CD4-positive, alpha-beta T cell treated with Interleukin-17A for 4 hours (primary cell): ENCODE data around the gene PGC.

Experiments used
- DNase-seq: peaks from one replicate; pipeline ENCODE4 v3.0.0-alpha.2; 2020; ENCODE audit warnings: mixed read lengths

PGC gene

DNA sequence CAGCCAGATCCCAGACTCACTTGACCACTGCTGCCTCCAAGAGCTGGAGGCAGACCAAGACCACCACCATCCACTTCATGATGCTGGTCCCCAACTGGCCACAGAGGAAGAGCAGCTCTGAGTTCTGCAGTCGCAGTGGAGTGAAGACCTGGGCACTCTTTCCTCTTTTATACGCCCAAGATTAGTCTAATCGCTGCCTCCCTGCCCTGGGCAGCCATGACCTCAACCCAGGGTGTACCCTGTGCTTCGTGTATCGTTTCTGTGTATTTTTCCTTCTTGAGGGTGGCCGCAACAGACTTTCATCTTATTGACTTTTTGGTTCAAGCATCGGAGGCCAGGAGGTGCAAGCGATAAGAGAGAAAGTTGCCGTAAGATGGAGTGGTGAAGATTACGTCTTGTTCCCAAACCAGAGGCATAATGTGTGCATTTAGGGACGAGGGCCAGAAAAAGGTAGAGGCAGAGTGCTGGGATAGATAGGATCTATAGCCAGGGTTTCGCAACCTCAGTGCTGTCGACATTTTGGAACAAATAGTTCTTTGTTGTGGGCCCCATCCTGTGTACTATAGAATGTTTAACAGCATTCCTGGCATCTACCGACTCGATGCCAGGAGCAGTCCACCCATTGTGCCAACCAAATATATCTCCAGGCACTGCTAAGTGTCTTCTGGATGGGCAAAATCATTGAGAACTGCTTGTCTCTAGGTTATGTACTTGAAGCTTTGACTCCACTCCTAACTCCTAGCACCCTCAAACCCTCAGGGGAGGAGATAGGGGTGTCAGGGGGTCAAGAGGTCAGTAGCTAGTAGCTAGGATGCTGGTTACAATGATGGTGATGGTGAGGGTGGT lies at the start of gene PGC:
TSS of gene PGC (minus strand) at position 142 of the 846 bp plus-strand sequence. CDS start at position 79, 63 bp downstream.
- no peak for DNase-seq

DNA sequence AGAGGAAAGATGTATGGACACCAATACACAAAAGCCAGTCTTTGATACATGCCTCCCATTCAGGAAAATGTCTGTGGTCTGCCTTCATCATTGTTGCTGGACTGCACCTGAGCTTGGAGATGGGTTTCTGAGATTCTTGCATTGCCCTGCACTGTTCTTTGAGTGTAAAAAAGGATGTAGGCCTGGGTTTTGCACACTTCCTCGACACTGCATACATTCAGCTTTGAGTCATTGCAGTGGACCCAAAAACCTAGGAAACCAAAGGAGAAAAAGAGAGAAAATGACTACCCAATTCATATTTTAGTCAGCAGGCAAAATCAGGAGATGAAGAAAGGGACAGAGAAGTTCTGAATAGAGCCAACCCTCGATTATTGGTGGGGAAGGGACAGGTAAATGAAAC lies 49.3 kb upstream of the PGC start:
- no peak for DNase-seq

DNA sequence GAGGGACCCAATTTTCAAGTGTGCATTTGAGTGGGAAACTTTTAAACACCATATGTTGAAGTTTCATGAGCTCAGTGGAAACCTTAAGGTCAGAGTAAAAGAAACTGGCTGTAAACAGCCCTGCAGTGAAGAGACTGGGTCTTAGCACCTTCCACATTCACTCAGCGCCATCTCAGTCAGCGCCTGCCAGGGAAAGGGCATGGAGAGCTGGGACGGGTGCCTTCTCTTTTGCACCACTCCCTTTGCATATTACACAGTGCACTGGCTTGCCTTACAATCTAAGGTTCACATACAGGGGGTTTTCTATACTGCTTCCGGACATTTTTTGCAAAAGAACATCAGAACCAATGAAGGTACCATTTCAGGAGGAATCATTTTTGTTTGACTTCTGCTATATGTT lies 44.8 kb upstream of the PGC start:
- no peak for DNase-seq

DNA sequence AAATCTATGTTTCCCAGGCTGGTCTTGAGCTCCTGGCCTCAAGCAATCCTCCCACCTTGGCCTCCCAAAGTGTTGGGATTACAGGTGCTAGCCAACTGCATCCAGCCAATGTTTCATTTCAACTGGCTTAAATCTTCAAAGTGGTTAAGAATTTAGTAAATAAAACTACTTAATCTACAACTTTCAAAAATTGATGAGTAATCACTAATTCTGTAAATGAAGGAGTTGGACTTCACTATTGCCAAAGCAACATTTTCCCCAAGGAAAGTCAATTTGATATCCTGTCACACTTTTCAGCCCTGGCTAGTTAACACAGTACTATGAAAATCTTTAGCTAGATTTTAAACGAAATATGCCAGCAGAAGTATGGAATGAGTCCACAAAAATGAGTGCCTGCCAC lies 44.1 kb upstream of the PGC start:
- no peak for DNase-seq

DNA sequence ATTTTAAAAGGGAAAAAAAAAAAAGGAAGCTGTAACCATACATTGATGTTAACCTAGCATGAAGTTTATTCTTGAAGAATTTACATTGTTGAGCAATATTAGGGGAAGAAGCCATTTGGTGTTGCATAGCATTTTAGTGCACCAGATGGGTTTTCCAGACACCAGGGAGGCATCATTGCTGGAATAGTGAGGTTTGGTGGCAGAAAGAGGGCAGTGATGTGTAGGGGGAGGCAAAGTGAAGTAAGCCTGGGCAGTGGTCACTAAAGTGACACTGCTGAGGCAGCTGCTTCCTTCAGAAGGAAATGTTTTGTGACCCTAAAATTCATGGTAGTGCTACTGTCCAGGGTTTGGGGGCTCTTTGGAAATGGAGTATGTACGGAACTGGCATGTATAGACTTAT lies 42.8 kb upstream of the PGC start:
- DNase-seq, result no peak

DNA sequence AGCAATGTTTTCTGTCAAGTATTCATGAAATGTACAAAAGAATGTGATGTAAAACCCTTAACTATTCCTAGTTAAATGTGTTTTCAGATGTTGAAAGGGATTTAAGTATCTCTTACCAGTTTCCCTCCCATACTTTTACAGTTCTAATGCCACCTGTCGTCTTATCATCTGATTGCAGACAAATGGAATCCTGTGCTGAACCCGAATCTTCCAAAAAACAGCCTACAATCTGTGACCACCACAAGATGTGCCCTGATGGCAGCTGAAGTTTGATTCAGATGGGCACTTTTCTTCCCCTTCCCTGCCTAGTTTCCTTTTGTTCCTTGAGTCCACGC lies 42.2 kb upstream of the PGC start:
- no peak for DNase-seq

DNA sequence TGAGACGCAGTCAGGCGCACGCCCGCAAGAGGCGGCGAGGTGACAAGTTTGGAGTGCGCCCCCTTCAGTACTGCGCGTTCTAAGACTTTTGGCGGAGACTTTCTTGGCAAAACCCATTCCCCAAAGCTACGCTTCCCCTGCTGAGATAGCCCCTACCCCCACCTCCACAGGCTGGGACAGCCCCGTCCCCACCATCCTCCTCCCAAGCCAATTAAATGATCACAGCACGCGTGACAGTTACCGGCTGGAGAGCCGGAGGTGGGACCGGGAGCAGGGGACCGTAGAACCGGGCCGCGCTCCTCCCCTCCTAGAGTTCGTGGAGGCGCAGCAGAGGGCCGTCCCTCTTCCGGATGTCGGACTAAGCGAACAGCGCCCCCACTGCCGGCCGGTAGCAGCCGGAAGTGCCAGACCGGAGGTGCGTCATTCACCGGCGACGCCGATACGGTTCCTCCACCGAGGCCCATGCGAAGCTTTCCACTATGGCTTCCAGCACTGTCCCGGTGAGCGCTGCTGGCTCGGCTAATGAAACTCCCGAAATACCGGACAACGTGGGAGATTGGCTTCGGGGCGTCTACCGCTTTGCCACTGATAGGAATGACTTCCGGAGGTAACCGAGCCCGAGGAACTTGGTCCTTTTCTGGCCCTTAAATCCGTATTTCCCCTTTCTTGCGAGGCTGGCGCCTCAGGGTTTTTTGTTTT lies 40.2 kb upstream of the PGC start, which contains the start of gene TOMM6:
TSS of gene TOMM6 (plus strand) at position 476 of the 699 bp plus-strand sequence. CDS start at position 480, 4 bp downstream.
- DNase-seq, result peak; percentile 96

DNA sequence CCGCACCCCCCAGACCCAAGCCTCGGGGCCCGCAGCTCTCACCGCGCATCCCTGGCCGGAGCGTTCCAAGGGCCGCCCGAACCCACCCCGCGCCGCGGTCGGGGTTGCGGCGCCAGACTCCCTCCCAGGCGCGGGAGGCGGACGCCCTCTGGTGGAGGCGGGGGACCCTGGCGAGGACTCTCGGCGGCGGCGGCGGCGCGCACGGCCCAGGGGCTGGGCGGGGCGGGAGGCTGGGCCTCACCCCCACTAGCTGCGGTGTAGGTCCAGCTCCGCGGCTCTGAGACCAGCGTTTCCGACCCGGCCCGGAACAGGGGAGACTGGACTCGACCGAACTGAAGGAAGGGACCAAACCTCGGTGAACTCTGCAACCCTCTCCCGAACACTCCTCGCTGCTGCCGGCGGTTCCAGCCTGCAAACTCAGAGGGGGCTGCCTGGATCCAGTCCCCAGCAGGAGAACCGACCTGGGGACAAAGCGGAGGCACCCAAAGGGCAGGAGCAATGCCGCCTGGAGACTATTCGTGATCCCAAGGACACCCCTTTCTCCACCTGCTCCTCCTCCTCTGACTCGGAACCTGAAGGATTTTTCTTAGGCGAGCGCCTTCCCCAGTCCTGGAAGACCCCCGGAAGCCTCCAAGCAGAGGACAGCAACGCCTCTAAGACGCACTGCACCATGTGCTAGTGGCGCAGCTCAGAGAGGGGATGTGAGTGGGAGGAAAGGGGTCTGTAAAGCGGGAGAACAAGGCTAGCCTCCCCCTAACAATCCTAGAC lies 39.4 kb upstream of the PGC start:
- peak; percentile 93 for DNase-seq

DNA sequence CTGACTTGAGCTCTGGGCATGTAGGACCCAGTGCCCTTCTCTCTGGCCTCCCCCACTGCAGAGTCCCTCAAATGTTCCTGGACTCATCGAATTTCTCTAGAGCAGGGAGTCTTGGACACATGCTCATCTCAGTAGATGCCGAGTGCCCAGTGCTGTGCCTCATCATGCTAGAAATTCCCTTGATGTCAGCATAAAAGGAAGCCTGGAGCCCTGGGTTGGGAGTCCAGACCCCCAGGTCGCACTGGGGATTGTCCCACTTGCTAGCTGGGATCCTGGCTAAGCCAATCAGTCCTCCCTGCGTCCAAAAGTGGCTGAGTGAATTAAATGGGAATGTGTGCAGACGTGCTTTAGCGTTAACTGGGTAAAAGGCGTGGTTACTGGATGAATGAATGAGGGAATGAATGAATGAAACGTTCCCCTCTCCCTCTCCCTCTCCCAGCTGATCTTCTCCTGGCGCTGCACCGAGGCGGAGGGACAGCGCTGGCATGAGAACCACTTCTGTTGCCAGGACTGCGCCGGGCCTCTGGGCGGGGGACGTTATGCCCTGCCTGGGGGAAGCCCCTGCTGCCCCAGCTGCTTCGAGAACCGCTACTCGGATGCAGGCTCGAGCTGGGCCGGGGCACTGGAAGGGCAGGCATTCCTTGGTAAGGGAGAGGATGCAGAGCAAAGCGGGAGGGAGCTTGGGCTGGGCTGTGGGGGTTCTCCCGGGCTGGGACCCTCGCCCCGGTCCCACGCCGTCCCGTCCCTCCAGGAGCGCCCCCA lies 38.7 kb upstream of the PGC start:
- no peak for DNase-seq

DNA sequence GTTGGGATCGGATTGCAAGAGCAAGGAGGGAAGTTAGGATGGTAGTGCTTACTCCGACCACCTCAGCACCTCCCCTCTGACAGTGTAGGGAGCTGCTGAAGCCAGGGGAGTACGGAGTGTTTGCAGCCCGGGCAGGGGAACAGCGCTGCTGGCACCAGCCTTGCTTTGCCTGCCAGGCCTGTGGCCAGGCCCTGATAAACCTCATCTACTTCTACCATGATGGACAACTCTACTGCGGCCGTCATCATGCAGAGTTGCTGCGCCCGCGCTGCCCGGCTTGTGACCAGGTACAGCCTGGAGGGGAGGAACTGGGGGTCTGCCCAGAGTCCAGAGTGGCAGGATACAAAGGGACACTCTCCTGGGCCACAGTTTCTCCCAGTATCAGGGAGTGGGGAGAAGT lies 38.1 kb upstream of the PGC start:
- no peak for DNase-seq

DNA sequence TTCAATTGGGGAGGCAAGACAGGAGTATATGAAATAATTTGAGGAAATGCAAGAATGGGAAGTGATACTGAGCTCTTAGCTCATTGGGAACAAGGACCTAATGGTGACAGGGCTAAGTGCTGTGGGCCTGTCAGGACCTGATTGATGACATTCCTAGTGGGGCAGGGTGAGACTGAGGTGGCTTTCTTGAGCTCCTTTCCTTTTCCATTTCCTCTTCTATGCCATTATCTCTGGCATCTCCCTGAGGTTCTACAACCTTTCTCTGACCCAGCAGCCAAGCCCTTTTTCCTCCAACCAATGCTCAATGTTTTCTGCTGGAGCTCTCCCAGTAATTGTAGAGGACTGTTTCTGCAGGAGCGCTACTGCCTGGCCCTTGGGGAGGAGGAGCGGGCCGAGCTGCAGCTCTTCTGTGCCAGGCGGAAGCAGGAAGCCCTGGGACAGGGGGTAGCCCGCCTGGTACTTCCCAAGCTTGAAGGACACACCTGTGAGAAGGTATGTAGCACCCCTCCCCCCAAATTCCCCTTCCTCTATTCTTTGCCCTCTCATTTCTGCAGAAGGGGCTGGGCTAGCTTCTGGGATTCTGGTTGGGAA lies 37.5 kb upstream of the PGC start:
- DNase-seq, result no peak

DNA sequence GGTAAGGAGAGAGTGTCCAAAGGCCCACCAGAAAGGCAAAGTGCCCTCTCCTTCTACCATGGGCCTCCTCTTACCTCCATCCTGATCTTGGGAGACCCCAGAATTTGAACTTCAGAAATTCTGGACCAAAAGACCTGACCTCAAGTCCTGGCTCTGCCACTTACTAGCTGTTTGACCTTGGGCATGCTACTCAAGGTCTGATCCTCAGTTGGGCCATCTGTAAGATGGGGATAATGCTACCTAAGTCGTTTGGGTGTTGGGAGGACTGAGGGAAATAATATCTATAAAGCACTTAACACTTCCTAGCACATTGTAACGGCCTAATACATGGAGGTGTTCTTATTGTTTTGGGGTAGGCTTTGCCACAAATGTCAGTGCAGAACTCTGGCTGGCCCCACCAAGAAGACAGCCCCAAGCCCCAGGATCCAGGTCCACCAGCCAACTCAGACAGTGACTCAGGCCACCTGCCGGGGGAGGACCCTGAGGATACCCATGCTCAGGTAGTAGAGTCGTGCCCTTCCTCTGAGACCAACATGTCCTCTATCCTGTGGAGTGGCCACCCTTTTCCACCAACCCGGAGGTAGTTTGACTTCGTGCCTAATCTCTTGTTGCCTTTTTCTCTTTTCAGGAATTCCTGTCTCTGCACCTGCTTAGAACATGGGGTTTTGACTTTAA lies 36.0 kb upstream of the PGC start:
- DNase-seq, result no peak

DNA sequence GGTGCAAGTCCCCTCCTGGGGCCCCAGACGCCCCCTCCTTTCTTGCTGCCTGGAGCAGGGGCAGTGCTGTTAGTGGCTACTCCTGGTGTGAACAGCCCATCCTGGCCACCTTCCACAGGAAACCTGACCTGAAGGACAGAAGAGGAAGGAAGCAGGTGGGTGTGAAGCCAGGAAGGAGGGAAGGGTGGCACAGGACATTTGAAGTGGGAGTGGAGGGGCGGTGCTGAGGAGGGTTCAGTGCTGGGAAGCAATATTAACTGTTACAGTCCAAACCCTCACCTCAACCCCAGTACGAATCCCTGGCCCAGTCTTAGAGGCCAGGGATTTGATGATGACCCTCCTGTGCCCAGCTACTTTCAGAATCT lies 34.2 kb upstream of the PGC start:
- DNase-seq, result no peak

DNA sequence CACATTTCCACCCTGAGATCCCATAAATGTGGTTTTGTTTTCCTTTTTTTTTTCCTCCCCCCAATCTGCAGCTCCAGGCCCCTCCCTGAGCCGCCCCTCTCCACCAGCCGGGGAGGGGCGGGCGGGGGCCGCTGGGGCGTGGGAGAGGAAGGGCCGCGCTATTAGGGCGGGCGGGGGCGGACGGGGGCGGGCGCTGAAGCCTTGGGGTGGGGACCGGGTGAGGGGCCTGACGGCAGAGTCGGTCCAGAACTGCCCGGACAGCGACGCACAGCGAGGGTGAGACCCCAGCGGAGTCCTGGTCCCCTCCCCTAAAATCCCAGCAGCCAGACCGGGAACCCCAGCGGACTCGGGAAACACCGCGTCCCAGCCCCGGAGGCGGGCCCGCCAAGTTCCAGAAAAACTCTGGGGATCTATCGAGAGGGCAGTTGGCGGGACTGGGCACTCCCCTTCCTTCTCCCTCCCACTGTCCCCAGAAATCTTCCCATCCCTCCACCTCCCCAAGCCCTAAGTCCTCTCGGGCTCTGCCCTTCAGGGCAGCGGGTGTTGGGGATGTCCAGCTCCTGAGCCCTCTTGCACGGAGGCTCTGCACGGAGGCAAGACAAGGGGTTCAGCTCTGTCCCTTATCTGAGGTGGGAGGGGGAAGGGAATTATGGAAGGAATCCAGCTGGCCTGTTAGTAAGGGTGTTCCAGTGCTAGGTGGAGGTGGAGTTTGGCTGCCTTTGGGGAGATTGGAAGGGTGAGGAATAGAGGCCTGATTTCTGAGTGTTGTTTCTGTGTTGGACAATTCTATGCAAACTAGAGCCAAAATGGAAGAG lies 33.6 kb upstream of the PGC start, which contains the start of gene PRICKLE4:
TSS of gene PRICKLE4 (plus strand) at position 232 of the 815 bp plus-strand sequence. CDS start 2,692 bp downstream, outside the sequence.
- DNase-seq, result no peak

DNA sequence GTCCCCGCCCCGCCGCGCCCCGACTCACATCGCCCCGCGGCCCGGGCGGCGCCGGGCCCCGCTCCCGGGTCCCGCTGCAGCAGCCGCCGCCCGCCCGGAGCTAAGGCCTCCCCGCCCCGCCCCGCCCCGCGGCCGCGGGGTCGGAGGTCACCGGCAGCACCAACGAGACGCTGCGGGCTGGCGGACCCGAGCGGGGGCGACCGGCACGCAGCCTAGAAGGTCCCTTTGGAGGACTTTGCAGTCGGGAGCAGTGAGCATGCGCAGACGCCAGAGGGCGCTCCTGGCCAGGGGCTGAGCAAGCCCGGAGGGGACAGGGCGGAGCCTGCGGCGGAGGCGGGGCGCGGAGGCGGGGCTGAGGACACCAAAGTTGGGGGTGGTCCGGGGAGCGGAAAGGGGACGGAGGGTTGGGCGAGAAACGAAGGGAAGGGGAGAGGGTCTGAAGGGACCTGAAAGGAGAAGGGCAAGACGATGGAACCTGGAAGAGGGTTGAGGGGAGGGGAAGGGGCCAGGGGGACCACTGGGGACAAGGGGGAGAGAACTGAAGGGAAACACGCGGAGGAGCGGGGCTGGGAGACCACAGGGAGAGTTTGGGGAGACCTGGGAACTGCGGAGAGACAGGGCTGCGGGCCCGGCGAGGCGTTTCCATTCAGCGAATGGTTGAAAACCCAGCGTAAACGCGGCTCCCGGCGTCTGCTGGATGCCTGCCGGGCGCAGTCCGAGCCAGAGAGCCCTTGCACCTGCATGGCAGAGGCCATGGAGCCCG lies 32.8 kb upstream of the PGC start, which contains the start of gene FRS3:
TSS of gene FRS3 (minus strand) at position 113 of the 763 bp plus-strand sequence. CDS start 2,913 bp downstream, outside the sequence.
- DNase-seq, result peak; percentile 100

DNA sequence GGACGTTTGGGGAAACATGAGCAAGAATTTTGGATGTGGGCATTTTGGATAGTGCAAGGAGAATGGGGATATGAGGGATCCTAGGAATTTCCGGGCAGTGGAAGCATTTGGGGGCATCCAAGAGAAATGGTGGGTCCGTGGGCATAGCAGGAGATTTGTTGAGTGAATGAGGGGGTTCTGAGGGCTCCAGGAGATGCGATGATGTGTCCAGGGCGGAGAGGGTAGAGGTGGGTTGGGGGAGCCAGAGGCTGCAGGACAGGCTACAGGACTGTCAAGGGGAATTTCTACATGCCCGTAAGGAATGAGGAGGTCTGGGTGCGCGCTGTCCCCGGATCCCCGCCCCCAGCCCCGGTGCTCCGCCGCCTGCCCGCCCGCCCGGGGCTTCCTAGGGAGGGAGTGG lies 32.1 kb upstream of the PGC start:
- DNase-seq, result no peak

DNA sequence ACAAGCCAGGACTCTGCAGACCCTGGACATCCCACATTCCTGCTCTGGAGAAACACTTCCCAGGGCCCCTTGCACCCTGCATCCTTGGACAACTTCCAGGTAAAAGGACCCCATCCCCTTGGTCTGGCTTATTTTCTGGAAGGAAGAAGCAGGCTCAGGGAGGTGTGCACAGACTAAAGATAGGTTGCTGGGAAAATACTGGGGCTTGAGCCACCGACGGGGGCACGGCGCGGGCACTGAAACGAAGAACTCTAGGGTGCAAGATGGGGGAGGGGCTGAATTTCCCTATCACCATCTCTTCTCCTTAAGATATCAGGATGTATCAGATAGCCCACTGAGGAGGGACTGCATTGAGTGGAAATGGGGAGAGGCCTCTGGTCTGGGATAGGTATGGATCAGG lies 31.7 kb upstream of the PGC start:
- DNase-seq, result no peak

DNA sequence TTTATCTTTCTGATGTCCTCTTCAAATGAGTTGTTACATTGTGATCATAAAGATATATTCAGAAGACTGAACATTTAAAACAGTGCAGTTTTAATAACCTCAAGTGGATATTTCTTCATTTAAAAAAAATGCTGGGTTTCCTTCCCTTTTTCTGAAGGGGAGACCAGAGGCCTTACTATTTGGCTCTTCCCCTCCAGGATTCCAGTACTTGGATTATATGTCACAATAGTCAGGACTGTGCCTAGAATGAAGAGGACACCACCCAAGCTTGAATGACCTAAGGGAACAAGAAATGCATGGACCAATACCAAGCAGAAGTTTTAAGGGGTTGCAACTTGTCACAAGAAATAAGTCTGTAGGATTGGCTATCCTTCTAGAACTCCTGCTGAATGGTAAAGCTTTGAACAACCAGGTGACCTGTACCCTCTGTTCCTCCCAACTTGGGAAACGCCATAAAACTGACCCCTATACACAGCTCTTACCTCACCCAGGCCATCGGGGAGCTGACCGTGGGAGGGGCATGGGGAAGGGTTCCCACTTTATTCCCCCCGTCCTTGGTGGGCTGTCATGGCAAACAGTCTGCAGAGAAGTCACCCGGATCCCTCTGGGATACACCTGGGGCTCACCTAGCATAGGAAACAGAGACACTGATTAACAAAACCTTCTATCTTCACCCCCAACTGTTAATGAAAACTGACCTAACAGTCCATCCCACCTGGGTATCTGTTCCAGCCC lies 30.5 kb upstream of the PGC start:
- DNase-seq, result no peak

DNA sequence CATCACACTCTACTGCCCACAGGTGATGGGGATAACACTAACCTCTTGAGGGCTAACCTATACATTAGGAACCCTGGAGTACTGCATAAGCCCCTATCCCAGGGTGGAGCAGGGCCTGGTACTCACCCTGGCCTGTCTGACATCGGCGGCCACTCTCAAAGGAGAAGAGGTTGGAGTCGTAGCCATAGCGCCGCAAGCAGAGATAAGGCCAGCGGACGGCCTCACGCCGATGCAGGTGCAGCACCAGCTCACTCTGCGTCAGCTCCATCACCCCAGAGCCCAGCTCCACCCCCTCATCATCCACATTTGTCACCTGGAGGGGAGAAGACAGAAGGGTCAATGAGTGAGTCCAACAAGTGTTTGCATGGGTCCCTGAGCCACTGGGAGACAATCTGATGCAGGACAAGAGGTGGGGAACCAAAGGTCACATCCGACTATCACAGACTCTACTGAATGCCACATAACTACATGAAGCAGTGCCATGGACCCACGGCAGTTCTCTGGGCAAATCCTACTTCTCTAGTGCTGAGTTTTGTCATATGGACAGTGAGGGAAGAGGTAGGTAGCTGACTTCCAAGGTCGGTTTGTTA lies 28.2 kb upstream of the PGC start:
- DNase-seq, result no peak
